A673 (cell line): ENCODE results near the gene OMP. TPM values are rescaled to one million over a fixed set of nuclear protein-coding genes. Genes with fewer than 3 reads are reported as not detected.

ENCODE experiments used
- BruUV-seq: library from RNA; stranded (reverse); fragments of 400-500 nt; replicated peaks from 2 replicates; lab custom pipeline; 2021; lab: Mats Ljungman, UMichigan
- CTCF ChIA-PET: fragments of 300-600 bp; sonication (Branson Sonifier 250); formaldehyde crosslinking; loops from one replicate; lab custom pipeline; 2022; ENCODE audit warnings: antibody characterized with exemption; lab: Charles Lee
- POLR2A ChIA-PET: fragments of 300-600 bp; sonication (Branson Sonifier 250); formaldehyde crosslinking; loops from one replicate; lab custom pipeline; 2022; ENCODE audit warnings: antibody characterized with exemption; ENCODE audit not compliant: low non-redundant PET; lab: Charles Lee
- DNase-seq: peaks from one replicate; pipeline ENCODE4 v3.0.0-alpha.2; 2015; ENCODE audit warnings: low spot score
- H3K27ac ChIP-seq: fragments of 200-600 bp; sonication (generic); 2 replicates; pipeline ENCODE4 v1.5.1; 2016; ENCODE audit warnings: mixed run types, low read depth, mild to moderate bottlenecking, mixed read lengths, antibody characterized with exemption, low read length; ENCODE audit not compliant: poor library complexity, severe bottlenecking
- H3K27me3 ChIP-seq: fragments of 200-600 bp; sonication (generic); replicated peaks from 2 replicates; pipeline ENCODE4 v1.6.1; 2017; ENCODE audit warnings: mixed run types, low read depth, mild to moderate bottlenecking, mixed read lengths, antibody characterized with exemption, low read length; ENCODE audit not compliant: insufficient read depth, poor library complexity
- H3K36me3 ChIP-seq: fragments of 200-600 bp; sonication (generic); 2 replicates; pipeline ENCODE4 v1.6.1; 2016; ENCODE audit warnings: mixed run types, mild to moderate bottlenecking, mixed read lengths, antibody characterized with exemption, low read length; ENCODE audit not compliant: insufficient read depth, poor library complexity, severe bottlenecking
- H3K4me1 ChIP-seq: fragments of 200-600 bp; sonication (generic); 2 replicates; pipeline ENCODE4 v1.6.1; 2017; ENCODE audit warnings: mixed run types, mild to moderate bottlenecking, mixed read lengths, antibody characterized with exemption, low read length; ENCODE audit not compliant: insufficient read depth, poor library complexity, severe bottlenecking
- H3K4me3 ChIP-seq: fragments of 200-600 bp; sonication (generic); 2 replicates; pipeline ENCODE4 v1.5.1; 2016; ENCODE audit warnings: low read depth, mixed run types, mild to moderate bottlenecking, mixed read lengths, low read length; ENCODE audit not compliant: poor library complexity, severe bottlenecking
- H3K9me3 ChIP-seq: fragments of 200-600 bp; sonication (generic); 2 replicates; pipeline ENCODE4 v1.6.1; 2016; ENCODE audit warnings: mixed run types, low read depth, mild to moderate bottlenecking, mixed read lengths, antibody characterized with exemption, low read length; ENCODE audit not compliant: poor library complexity, severe bottlenecking
- CTCF ChIP-seq: fragments of 300-800, 200-600 bp; sonication (generic); conservative IDR thresholded peaks from 2 replicates; pipeline ENCODE4 v1.5.1; 2017; ENCODE audit warnings: low read depth, mild to moderate bottlenecking, antibody characterized with exemption, low read length, moderate library complexity, mixed read lengths
- EZH2 ChIP-seq: fragments of 200-600 bp; sonication (generic); IDR thresholded peaks from 2 replicates; pipeline ENCODE4 v1.6.1; 2017; ENCODE audit warnings: borderline replicate concordance, low read depth, mild to moderate bottlenecking, mixed read lengths, antibody characterized with exemption, low read length; ENCODE audit not compliant: poor library complexity, severe bottlenecking
- intact Hi-C: fragments of 100-400 bp; cut with micrococcal nuclease; formaldehyde crosslinking; loops from one replicate; pipeline ENCODE4 v1.10.0; 2022; ENCODE audit not compliant: unreplicated experiment
- total RNA-seq: library from RNA; stranded (reverse); gene quantifications from 2 replicates; pipeline ENCODE4 v1.2.3, GENCODE V29; 2021

The OMP gene
- total RNA-seq, 1 experiment from 2014 or later, result not detected

- no peak overlapping the region for H3K4me3 ChIP-seq
- no peaks in the 10 kb centered on the region for H3K27me3 ChIP-seq
- no peak for DNase-seq
- ChIA-PET CTCF (interaction anchor here (1.7 kb wide), 1 partner anchor 11 kb away, joined by 5 read pairs; no protein-coding TSS in a partner anchor), POLR2A (no interaction called here)
- H3K36me3 ChIP-seq, result no peaks in the 10 kb centered on the region
- no peaks in the 10 kb centered on the region for H3K9me3 ChIP-seq
- no TSS peak for BruUV-seq
- TF ChIP-seq EZH2, result no peak
- TF ChIP-seq CTCF, result no peak
- intact Hi-C loops, result no loop called here
- H3K4me1 ChIP-seq, result no peaks in the 10 kb centered on the region
- no peak overlapping the region for H3K27ac ChIP-seq
Measured at GRCh38 chr11:77115956-77116355, 13.3 kb downstream of the OMP start.

- H3K4me1 ChIP-seq, result no peaks in the 10 kb centered on the region
- POLR2A ChIA-PET, result no interaction called here
- CTCF ChIA-PET, result interaction anchor here (0.6 kb wide), 1 partner anchor 343 kb away, joined by 5 read pairs; no protein-coding TSS in a partner anchor
- TF ChIP-seq EZH2 (no peak), CTCF (no peak)
- BruUV-seq, result no TSS peak
- no peak for DNase-seq
- no peak overlapping the region for H3K4me3 ChIP-seq
- H3K36me3 ChIP-seq, result no peaks in the 10 kb centered on the region
- intact Hi-C loops, result no loop called here
- H3K27me3 ChIP-seq, result no peaks in the 10 kb centered on the region
- H3K27ac ChIP-seq, result no peak overlapping the region
- H3K9me3 ChIP-seq, result no peaks in the 10 kb centered on the region
Measured at GRCh38 chr11:77117492-77117891, 14.9 kb downstream of the OMP start.

- no peaks in the 10 kb centered on the region for H3K27me3 ChIP-seq
- no TSS peak for BruUV-seq
- no peaks in the 10 kb centered on the region for H3K9me3 ChIP-seq
- no peak for DNase-seq
- H3K4me1 ChIP-seq, result no peaks in the 10 kb centered on the region
- POLR2A ChIA-PET, result no interaction called here
- TF ChIP-seq CTCF, result no peak
- TF ChIP-seq EZH2, result no peak
- intact Hi-C loops, result no loop called here
- CTCF ChIA-PET, result no interaction called here
- no peak overlapping the region for H3K27ac ChIP-seq
- H3K4me3 ChIP-seq, result no peak overlapping the region
- H3K36me3 ChIP-seq, result no peaks in the 10 kb centered on the region
Measured at GRCh38 chr11:77118086-77118485, 15.4 kb downstream of the OMP start.
